Ectodermal cell (in vitro differentiated cells): ENCODE data around the gene TDRD1.

Experiments used
- H3K27ac ChIP-seq: 2 replicates; pipeline ENCODE4 v1.7.0; 2013; ENCODE audit warnings: mild to moderate bottlenecking, low read depth, low read length; ENCODE audit not compliant: insufficient read depth, poor library complexity, severe bottlenecking
- H3K27me3 ChIP-seq: 2 replicates; pipeline ENCODE4 v1.7.0; 2013; ENCODE audit warnings: mild to moderate bottlenecking, low read length; ENCODE audit not compliant: insufficient read depth, control insufficient read depth, poor library complexity, severe bottlenecking
- H3K36me3 ChIP-seq: one replicate; pipeline ENCODE4 v1.7.0; 2013; ENCODE audit warnings: low read length; ENCODE audit not compliant: control insufficient read depth, insufficient read depth
- H3K4me1 ChIP-seq: one replicate; pipeline ENCODE4 v1.7.0; 2013; ENCODE audit warnings: low read length; ENCODE audit not compliant: control insufficient read depth, insufficient read depth
- H3K4me3 ChIP-seq: 2 replicates; pipeline ENCODE4 v1.7.0; 2013; ENCODE audit warnings: low read depth, low read length, control low read depth; ENCODE audit not compliant: insufficient read depth
- H3K9me3 ChIP-seq: 2 replicates; pipeline ENCODE4 v1.7.0; 2013; ENCODE audit warnings: mild to moderate bottlenecking, low read length, moderate library complexity; ENCODE audit not compliant: control insufficient read depth
- WGBS, 2 experiments: methylation state at CpG; one replicate each; pipeline ENCODE4 v1.1.7; 2013; ENCODE audit warnings: missing lambda C conversion rate in 2 of 2; 5-methylcytosine and 5-hydroxymethylcytosine counted together

Gene TDRD1

GRCh38 chr10:114174695-114175188 is 4.4 kb upstream of the TDRD1 start:
- Histone ChIP-seq H3K27ac (no peak overlapping the region), H3K36me3 (no peaks in the 10 kb centered on the region), H3K4me3 (peak overlapping the region; percentile 99), H3K9me3 (no peaks in the 10 kb centered on the region), H3K27me3 (peaks cover 16% of the 10 kb centered on the region), H3K4me1 (peaks cover 9% of the 10 kb centered on the region)
- WGBS, 2 experiments, result 17 to 18% methylated on average over 19 of the region's 19 CpGs

- no peaks in the 10 kb centered on the region for H3K9me3 ChIP-seq
- peaks cover 9% of the 10 kb centered on the region for H3K4me1 ChIP-seq
- H3K27me3 ChIP-seq, result peaks cover 16% of the 10 kb centered on the region
- WGBS, 2 experiments, result 82 to 86% methylated on average over 1 of the region's 1 CpG
- no peaks in the 10 kb centered on the region for H3K36me3 ChIP-seq
- H3K27ac ChIP-seq, result no peak overlapping the region
- H3K4me3 ChIP-seq, result no peak overlapping the region
These were observed 3.5 kb upstream of the TDRD1 start for GRCh38 chr10:114175667-114176066.

- no peaks in the 10 kb centered on the region for H3K9me3 ChIP-seq
- peaks cover 16% of the 10 kb centered on the region for H3K27me3 ChIP-seq
- no peak overlapping the region for H3K27ac ChIP-seq
- WGBS, 2 experiments, result 92 to 98% methylated on average over 1 of the region's 1 CpG
- no peaks in the 10 kb centered on the region for H3K36me3 ChIP-seq
- no peak overlapping the region for H3K4me3 ChIP-seq
- peaks cover 9% of the 10 kb centered on the region for H3K4me1 ChIP-seq
These were observed 2.6 kb upstream of the TDRD1 start for GRCh38 chr10:114176511-114176910.

- Histone ChIP-seq H3K36me3 (no peaks in the 10 kb centered on the region), H3K27ac (no peak overlapping the region), H3K4me3 (no peak overlapping the region), H3K9me3 (no peaks in the 10 kb centered on the region), H3K4me1 (no peaks in the 10 kb centered on the region), H3K27me3 (peaks cover 13% of the 10 kb centered on the region)
- WGBS, 2 experiments, result 73 to 75% methylated on average over 6 to 7 of the region's 8 CpGs
These were observed 594 bp downstream of the TDRD1 start for GRCh38 chr10:114179747-114180146.

- H3K9me3 ChIP-seq, result no peaks in the 10 kb centered on the region
- H3K36me3 ChIP-seq, result no peaks in the 10 kb centered on the region
- no peaks in the 10 kb centered on the region for H3K4me1 ChIP-seq
- peaks cover 3% of the 10 kb centered on the region for H3K27me3 ChIP-seq
- no peak overlapping the region for H3K27ac ChIP-seq
- no peak overlapping the region for H3K4me3 ChIP-seq
- 89 to 95% methylated on average over 2 of the region's 3 CpGs for WGBS, 2 experiments
These were observed 1.8 kb downstream of the TDRD1 start for GRCh38 chr10:114180937-114181336.

- no peak overlapping the region for H3K4me3 ChIP-seq
- H3K4me1 ChIP-seq, result no peaks in the 10 kb centered on the region
- H3K27ac ChIP-seq, result no peak overlapping the region
- WGBS, 2 experiments, result 85 to 86% methylated on average over 5 of the region's 5 CpGs
- no peaks in the 10 kb centered on the region for H3K9me3 ChIP-seq
- H3K36me3 ChIP-seq, result no peaks in the 10 kb centered on the region
- H3K27me3 ChIP-seq, result no peaks in the 10 kb centered on the region
These were observed 2.8 kb downstream of the TDRD1 start for GRCh38 chr10:114181971-114182370.

GRCh38 chr10:114183563-114183962 is 4.4 kb downstream of the TDRD1 start:
- H3K9me3 ChIP-seq, result no peaks in the 10 kb centered on the region
- H3K36me3 ChIP-seq, result no peaks in the 10 kb centered on the region
- no peak overlapping the region for H3K4me3 ChIP-seq
- H3K4me1 ChIP-seq, result no peaks in the 10 kb centered on the region
- WGBS, 2 experiments, result 89 to 90% methylated on average over 8 to 9 of the region's 9 CpGs
- H3K27ac ChIP-seq, result no peak overlapping the region
- H3K27me3 ChIP-seq, result no peaks in the 10 kb centered on the region

- 93 to 94% methylated on average over 5 of the region's 5 CpGs for WGBS, 2 experiments
- Histone ChIP-seq H3K27me3 (no peaks in the 10 kb centered on the region), H3K36me3 (no peaks in the 10 kb centered on the region), H3K4me3 (no peak overlapping the region), H3K9me3 (no peaks in the 10 kb centered on the region), H3K27ac (no peak overlapping the region), H3K4me1 (no peaks in the 10 kb centered on the region)
These were observed 5.1 kb downstream of the TDRD1 start for GRCh38 chr10:114184276-114184675.

GRCh38 chr10:114188001-114188400 is 8.8 kb downstream of the TDRD1 start:
- H3K4me3 ChIP-seq, result no peak overlapping the region
- no peaks in the 10 kb centered on the region for H3K27me3 ChIP-seq
- H3K9me3 ChIP-seq, result no peaks in the 10 kb centered on the region
- H3K27ac ChIP-seq, result no peak overlapping the region
- no peaks in the 10 kb centered on the region for H3K4me1 ChIP-seq
- H3K36me3 ChIP-seq, result no peaks in the 10 kb centered on the region
- 95 to 96% methylated on average over 2 to 3 of the region's 3 CpGs for WGBS, 2 experiments

GRCh38 chr10:114188900-114189299 is 9.7 kb downstream of the TDRD1 start:
- Histone ChIP-seq H3K27me3 (no peaks in the 10 kb centered on the region), H3K27ac (no peak overlapping the region), H3K9me3 (no peaks in the 10 kb centered on the region), H3K4me3 (no peak overlapping the region), H3K4me1 (no peaks in the 10 kb centered on the region), H3K36me3 (no peaks in the 10 kb centered on the region)
- 97% methylated on average over 3 of the region's 3 CpGs for WGBS, 2 experiments

- Histone ChIP-seq H3K36me3 (no peaks in the 10 kb centered on the region), H3K4me3 (no peak overlapping the region), H3K4me1 (no peaks in the 10 kb centered on the region), H3K27me3 (no peaks in the 10 kb centered on the region), H3K9me3 (no peaks in the 10 kb centered on the region), H3K27ac (no peak overlapping the region)
- whole genome bisulfite sequencing, 2 experiments, result 93 to 95% methylated on average over 8 of the region's 8 CpGs
These were observed 10.5 kb downstream of the TDRD1 start for GRCh38 chr10:114189700-114190099.
